Esophagus squamous epithelium (tissue), 4 donors: Measurements from ENCODE around the gene FLVCR1.

ENCODE experiments used
- POLR2A ChIP-seq, 4 donors: fragments of 450-650 bp; IDR thresholded peaks; one replicate each; pipeline ENCODE4 v1.6.1; 2017; ENCODE audit warnings: antibody characterized with exemption in 4 of 4, mild to moderate bottlenecking in 4 of 4, moderate library complexity in 3 of 4
- TF ChIP-seq, protein P1 (sequence below), 6 experiments: fragments of 450-650 bp in 4 of 6; fragments of 200-600 bp in 2 of 6; sonication (generic) in 2 of 6; IDR thresholded peaks; one replicate each; pipeline ENCODE4 v1.5.1; 2016 to 2019; ENCODE audit warnings: antibody characterized with exemption in 6 of 6, mild to moderate bottlenecking in 4 of 6, moderate library complexity in 4 of 6

DNA sequence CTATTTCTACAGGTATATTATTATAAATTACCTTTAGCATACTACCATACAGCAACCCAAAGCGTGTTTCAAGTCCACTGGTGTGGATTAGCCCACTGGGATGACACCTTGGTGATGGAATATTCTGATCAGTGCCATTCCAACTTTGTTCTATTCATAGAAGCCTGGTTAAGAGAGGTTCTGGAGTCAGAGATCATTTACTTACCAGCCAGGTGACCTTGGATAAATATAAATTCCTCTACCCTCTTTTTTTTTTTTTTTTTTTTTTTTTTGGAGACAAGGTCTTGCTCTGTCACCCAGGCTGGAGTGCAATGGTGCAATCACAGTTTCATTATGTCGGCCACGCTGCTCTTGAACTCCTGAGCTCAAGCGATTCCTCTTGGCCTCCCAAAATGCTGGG, 10.5 kb upstream of the FLVCR1 start, which contains the start of gene SPATA45:
- TF ChIP-seq, protein P1, sequence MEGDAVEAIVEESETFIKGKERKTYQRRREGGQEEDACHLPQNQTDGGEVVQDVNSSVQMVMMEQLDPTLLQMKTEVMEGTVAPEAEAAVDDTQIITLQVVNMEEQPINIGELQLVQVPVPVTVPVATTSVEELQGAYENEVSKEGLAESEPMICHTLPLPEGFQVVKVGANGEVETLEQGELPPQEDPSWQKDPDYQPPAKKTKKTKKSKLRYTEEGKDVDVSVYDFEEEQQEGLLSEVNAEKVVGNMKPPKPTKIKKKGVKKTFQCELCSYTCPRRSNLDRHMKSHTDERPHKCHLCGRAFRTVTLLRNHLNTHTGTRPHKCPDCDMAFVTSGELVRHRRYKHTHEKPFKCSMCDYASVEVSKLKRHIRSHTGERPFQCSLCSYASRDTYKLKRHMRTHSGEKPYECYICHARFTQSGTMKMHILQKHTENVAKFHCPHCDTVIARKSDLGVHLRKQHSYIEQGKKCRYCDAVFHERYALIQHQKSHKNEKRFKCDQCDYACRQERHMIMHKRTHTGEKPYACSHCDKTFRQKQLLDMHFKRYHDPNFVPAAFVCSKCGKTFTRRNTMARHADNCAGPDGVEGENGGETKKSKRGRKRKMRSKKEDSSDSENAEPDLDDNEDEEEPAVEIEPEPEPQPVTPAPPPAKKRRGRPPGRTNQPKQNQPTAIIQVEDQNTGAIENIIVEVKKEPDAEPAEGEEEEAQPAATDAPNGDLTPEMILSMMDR (IDR thresholded peaks at IDR 0.05) = no peak
- no peak for TF ChIP-seq POLR2A (IDR thresholded peaks at IDR 0.05)
